Omental fat pad (tissue), 4 donors: ENCODE results near the gene OR2H2. TPM values are rescaled to one million over a fixed set of nuclear protein-coding genes. Genes with fewer than 3 reads are reported as not detected.

Experiments
- ATAC-seq: fragments of 150-250 bp; one replicate; pipeline ENCODE4 v1.9.1; 2016; ENCODE audit warnings: mild to moderate bottlenecking, moderate library complexity; ENCODE audit not compliant: low FRiP score
- DNase-seq: peaks from one replicate; pipeline ENCODE4 v3.0.0-alpha.2; 2019; ENCODE audit warnings: low spot score
- CTCF ChIP-seq, 3 donors: fragments of 450-650 bp; IDR thresholded peaks; one replicate each; pipeline ENCODE4 v1.5.1; 2016 to 2017; ENCODE audit warnings: antibody characterized with exemption in 3 of 3, mild to moderate bottlenecking in 3 of 3, moderate library complexity in 2 of 3
- total RNA-seq, 4 donors: library from RNA; depleted of rRNA; stranded (reverse); fragments of >200 nt; gene quantifications; one replicate each; pipeline ENCODE4 v1.1.0, GENCODE V29; 2016

The OR2H2 gene
- total RNA-seq, 4 donors from 2014 or later, result not detected

- ATAC-seq (no peak), DNase-seq (no peak)
- TF ChIP-seq CTCF (IDR thresholded peaks at IDR 0.05), result no peak
Measured at GRCh38 chr6:29602564-29603361, 17.8 kb downstream of the OR2H2 start.

GRCh38 chr6:29603456-29603855, 18.5 kb downstream of the OR2H2 start:
- ATAC-seq, result no peak
- no peak for DNase-seq
- TF ChIP-seq CTCF (IDR thresholded peaks at IDR 0.05), result no peak

- ATAC-seq (no peak), DNase-seq (no peak)
- no peak for TF ChIP-seq CTCF (IDR thresholded peaks at IDR 0.05)
Measured at GRCh38 chr6:29603930-29604329, 19.0 kb downstream of the OR2H2 start.

- DNase-seq (no peak), ATAC-seq (no peak)
- TF ChIP-seq CTCF (IDR thresholded peaks at IDR 0.05), result no peak
Measured at GRCh38 chr6:29608131-29608530, 23.2 kb downstream of the OR2H2 start.

- ATAC-seq, result no peak
- DNase-seq, result no peak
- no peak for TF ChIP-seq CTCF (IDR thresholded peaks at IDR 0.05)
Measured at GRCh38 chr6:29610540-29610939, 25.6 kb downstream of the OR2H2 start.

GRCh38 chr6:29611426-29611825, 26.5 kb downstream of the OR2H2 start:
- ATAC-seq (no peak), DNase-seq (no peak)
- TF ChIP-seq CTCF (IDR thresholded peaks at IDR 0.05), result no peak
